Astrocyte (in vitro differentiated cells and primary cell): ENCODE results near the gene CDKN2B.

Source experiments
- EZH2 ChIP-seq: IDR thresholded peaks from 2 replicates; pipeline ENCODE4 v1.6.1; 2012; ENCODE audit warnings: mild to moderate bottlenecking, low read length, inconsistent platforms; ENCODE audit not compliant: insufficient read depth
- TF ChIP-seq, protein P1 (sequence below): IDR thresholded peaks from 2 replicates; pipeline ENCODE4 v1.5.1; 2011; ENCODE audit warnings: low read depth, mild to moderate bottlenecking, inconsistent platforms, low read length, moderate library complexity; ENCODE audit not compliant: insufficient read depth

GRCh38 chr9:21996438-21996837 is 12.7 kb downstream of the CDKN2B start:
- TF ChIP-seq, protein P1, sequence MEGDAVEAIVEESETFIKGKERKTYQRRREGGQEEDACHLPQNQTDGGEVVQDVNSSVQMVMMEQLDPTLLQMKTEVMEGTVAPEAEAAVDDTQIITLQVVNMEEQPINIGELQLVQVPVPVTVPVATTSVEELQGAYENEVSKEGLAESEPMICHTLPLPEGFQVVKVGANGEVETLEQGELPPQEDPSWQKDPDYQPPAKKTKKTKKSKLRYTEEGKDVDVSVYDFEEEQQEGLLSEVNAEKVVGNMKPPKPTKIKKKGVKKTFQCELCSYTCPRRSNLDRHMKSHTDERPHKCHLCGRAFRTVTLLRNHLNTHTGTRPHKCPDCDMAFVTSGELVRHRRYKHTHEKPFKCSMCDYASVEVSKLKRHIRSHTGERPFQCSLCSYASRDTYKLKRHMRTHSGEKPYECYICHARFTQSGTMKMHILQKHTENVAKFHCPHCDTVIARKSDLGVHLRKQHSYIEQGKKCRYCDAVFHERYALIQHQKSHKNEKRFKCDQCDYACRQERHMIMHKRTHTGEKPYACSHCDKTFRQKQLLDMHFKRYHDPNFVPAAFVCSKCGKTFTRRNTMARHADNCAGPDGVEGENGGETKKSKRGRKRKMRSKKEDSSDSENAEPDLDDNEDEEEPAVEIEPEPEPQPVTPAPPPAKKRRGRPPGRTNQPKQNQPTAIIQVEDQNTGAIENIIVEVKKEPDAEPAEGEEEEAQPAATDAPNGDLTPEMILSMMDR, result no peak
- no peak for TF ChIP-seq EZH2
